D721Med (cell line): ENCODE results near the gene ITGA4.

ENCODE experiments used
- DNase-seq: peaks from one replicate; pipeline ENCODE4 v3.0.0; 2011; ENCODE audit warnings: low spot score; ENCODE audit not compliant: insufficient read length
- FAIRE-seq: peaks from 2 replicates; lab custom pipeline; 2011; peaks lifted over from hg19 to GRCh38; lab: Jason Lieb, UNC
- CTCF ChIP-seq: IDR thresholded peaks from 2 replicates; pipeline ENCODE4 v1.5.1; 2012; ENCODE audit warnings: mild to moderate bottlenecking, control low read depth; ENCODE audit not compliant: insufficient read depth; ENCODE audit errors: missing control alignments

The ITGA4 gene

GRCh38 chr2:181421464-181421863 lies 35.7 kb upstream of the ITGA4 start:
- FAIRE-seq, result no peak
- TF ChIP-seq CTCF, result no peak

GRCh38 chr2:181426672-181427071 lies 30.5 kb upstream of the ITGA4 start:
- no peak for TF ChIP-seq CTCF
- FAIRE-seq (no peak), DNase-seq (no peak)

More at GRCh38 chr2:181421464-181421863, 35.7 kb upstream of the ITGA4 start:
- DNase-seq, result no peak

GRCh38 chr2:181430406-181431118 lies 26.6 kb upstream of the ITGA4 start:
- FAIRE-seq (no peak), DNase-seq (no peak)
- peak; percentile 19 for TF ChIP-seq CTCF

GRCh38 chr2:181431674-181432073 lies 25.5 kb upstream of the ITGA4 start:
- no peak for FAIRE-seq

GRCh38 chr2:181438261-181438660 lies 18.9 kb upstream of the ITGA4 start:
- DNase-seq (no peak), FAIRE-seq (no peak)
- TF ChIP-seq CTCF, result no peak

More at GRCh38 chr2:181431674-181432073, 25.5 kb upstream of the ITGA4 start:
- DNase-seq, result no peak
- TF ChIP-seq CTCF, result no peak

GRCh38 chr2:181440344-181440743 lies 16.8 kb upstream of the ITGA4 start:
- FAIRE-seq (no peak), DNase-seq (no peak)
- no peak for TF ChIP-seq CTCF

GRCh38 chr2:181440919-181441318 lies 16.3 kb upstream of the ITGA4 start:
- DNase-seq (no peak), FAIRE-seq (peak; percentile 38)
- no peak for TF ChIP-seq CTCF
